ENCODE results near the gene WDR37.

The WDR37 gene

GRCh38 chr10:1177936-1178335 is 121.8 kb downstream of the WDR37 start:
- Histone ChIP-seq H2BK5ac (ENCODE audit: low read length) (no peak overlapping the region), H3K36me3 (replicated peaks in 1 of 2; ENCODE audit: control insufficient read depth in 2 of 2, insufficient read depth in 2 of 2, low read length in 2 of 2) (no peaks in the 10 kb centered on the region), H2AK5ac (ENCODE audit: low read depth, low read length) (no peak overlapping the region), H3K14ac (ENCODE audit: low read length) (no peak overlapping the region), H3K9me3 (replicated peaks in 1 of 2; ENCODE audit: control insufficient read depth in 2 of 2, insufficient read depth in 1 of 2, low read depth in 1 of 2, low read length in 2 of 2) (no peaks in the 10 kb centered on the region), H2AFZ (ENCODE audit: low read length) (no peak overlapping the region), H3K4me1 (ENCODE audit: control insufficient read depth in 2 of 2, insufficient read depth in 1 of 2, low read depth in 1 of 2, low read length in 2 of 2) (no peaks in the 10 kb centered on the region), H3K27ac (replicated peaks; ENCODE audit: low read length) (no peak overlapping the region), H4K91ac (ENCODE audit: low read depth, low read length, poor library complexity) (no peak overlapping the region), H3K27me3 (ENCODE audit: control insufficient read depth in 3 of 3, insufficient read depth in 3 of 3, low read depth in 1 of 3, low read length in 3 of 3) (peaks cover 0 to 3% (median 0%) of the 10 kb centered on the region in 3 experiments), H3K79me1 (ENCODE audit: low read depth, low read length) (no peaks in the 10 kb centered on the region), H3K4me2 (ENCODE audit: insufficient read depth, low read length, poor library complexity, severe bottlenecking) (no peak overlapping the region), H3K9ac (ENCODE audit: low read depth, low read length, poor library complexity) (no peak overlapping the region), H2BK15ac (ENCODE audit: low read length) (no peak overlapping the region), H3K4ac (ENCODE audit: low read length) (no peak overlapping the region), H3K23ac (ENCODE audit: low read depth, low read length, poor library complexity) (no peak overlapping the region), H4K8ac (ENCODE audit: low read depth, low read length) (no peak overlapping the region), H3K18ac (ENCODE audit: low read length) (no peak overlapping the region), H3K4me3 (ENCODE audit: low read length in 2 of 2) (no peak overlapping the region), H2BK120ac (ENCODE audit: low read depth, low read length) (no peak overlapping the region), H2BK12ac (ENCODE audit: low read length) (no peak overlapping the region)
- WGBS, 2 donors (ENCODE audit: extremely low coverage in 2 of 2, insufficient read length in 2 of 2, insufficient replicate concordance in 1 of 2), result no CpG with 5 or more reads among the region's 9 CpGs
- no peak for DNase-seq (ENCODE audit: low spot score)

GRCh38 chr10:1178506-1178905 is 122.3 kb downstream of the WDR37 start:
- peaks cover 0 to 8% (median 0%) of the 10 kb centered on the region in 3 experiments for H3K27me3 ChIP-seq (ENCODE audit: control insufficient read depth in 3 of 3, insufficient read depth in 3 of 3, low read depth in 1 of 3, low read length in 3 of 3)
- H3K36me3 ChIP-seq (replicated peaks in 1 of 2; ENCODE audit: control insufficient read depth in 2 of 2, insufficient read depth in 2 of 2, low read length in 2 of 2), result no peaks in the 10 kb centered on the region
- no peaks in the 10 kb centered on the region for H3K4me1 ChIP-seq (ENCODE audit: control insufficient read depth in 2 of 2, insufficient read depth in 1 of 2, low read depth in 1 of 2, low read length in 2 of 2)
- no peak overlapping the region for H2AFZ ChIP-seq (ENCODE audit: low read length)
- H3K4me3 ChIP-seq (ENCODE audit: low read length in 2 of 2), result no peak overlapping the region
- no peak overlapping the region for H2BK120ac ChIP-seq (ENCODE audit: low read depth, low read length)
- H3K9me3 ChIP-seq (replicated peaks in 1 of 2; ENCODE audit: control insufficient read depth in 2 of 2, insufficient read depth in 1 of 2, low read depth in 1 of 2, low read length in 2 of 2), result no peaks in the 10 kb centered on the region
- H3K4ac ChIP-seq (ENCODE audit: low read length), result peak overlapping the region; percentile 28
- H3K14ac ChIP-seq (ENCODE audit: low read length), result no peak overlapping the region
- H2AK5ac ChIP-seq (ENCODE audit: low read depth, low read length), result peak overlapping the region; percentile 26
- WGBS, 2 donors (ENCODE audit: extremely low coverage in 2 of 2, insufficient read length in 2 of 2, insufficient replicate concordance in 1 of 2), result no CpG with 5 or more reads among the region's 16 CpGs
- no peak overlapping the region for H2BK12ac ChIP-seq (ENCODE audit: low read length)
- H2BK5ac ChIP-seq (ENCODE audit: low read length), result no peak overlapping the region
- no peak overlapping the region for H3K9ac ChIP-seq (ENCODE audit: low read depth, low read length, poor library complexity)
- no peak overlapping the region for H3K4me2 ChIP-seq (ENCODE audit: insufficient read depth, low read length, poor library complexity, severe bottlenecking)
- peak overlapping the region; percentile 79 for H3K18ac ChIP-seq (ENCODE audit: low read length)
- H4K8ac ChIP-seq (ENCODE audit: low read depth, low read length), result no peak overlapping the region
- H3K27ac ChIP-seq (replicated peaks; ENCODE audit: low read length), result no peak overlapping the region
- H4K91ac ChIP-seq (ENCODE audit: low read depth, low read length, poor library complexity), result no peak overlapping the region
- H2BK15ac ChIP-seq (ENCODE audit: low read length), result peak overlapping the region; percentile 46
- no peak overlapping the region for H3K23ac ChIP-seq (ENCODE audit: low read depth, low read length, poor library complexity)
- no peak for DNase-seq (ENCODE audit: low spot score)
- H3K79me1 ChIP-seq (ENCODE audit: low read depth, low read length), result no peaks in the 10 kb centered on the region

- Histone ChIP-seq H2AK5ac (ENCODE audit: low read depth, low read length) (peak overlapping the region; percentile 40), H2BK12ac (ENCODE audit: low read length) (no peak overlapping the region), H3K14ac (ENCODE audit: low read length) (peak overlapping the region; percentile 12), H3K27ac (replicated peaks; ENCODE audit: low read length) (no peak overlapping the region), H2BK15ac (ENCODE audit: low read length) (no peak overlapping the region), H3K4ac (ENCODE audit: low read length) (no peak overlapping the region), H3K4me1 (ENCODE audit: control insufficient read depth in 2 of 2, insufficient read depth in 1 of 2, low read depth in 1 of 2, low read length in 2 of 2) (no peaks in the 10 kb centered on the region), H2BK120ac (ENCODE audit: low read depth, low read length) (no peak overlapping the region), H4K91ac (ENCODE audit: low read depth, low read length, poor library complexity) (no peak overlapping the region), H2AFZ (ENCODE audit: low read length) (no peak overlapping the region), H3K4me2 (ENCODE audit: insufficient read depth, low read length, poor library complexity, severe bottlenecking) (no peak overlapping the region), H4K8ac (ENCODE audit: low read depth, low read length) (no peak overlapping the region), H3K9ac (ENCODE audit: low read depth, low read length, poor library complexity) (no peak overlapping the region), H2BK5ac (ENCODE audit: low read length) (no peak overlapping the region), H3K27me3 (ENCODE audit: control insufficient read depth in 3 of 3, insufficient read depth in 3 of 3, low read depth in 1 of 3, low read length in 3 of 3) (peaks cover 0 to 16% (median 0%) of the 10 kb centered on the region in 3 experiments), H3K18ac (ENCODE audit: low read length) (peak overlapping the region; percentile 41), H3K23ac (ENCODE audit: low read depth, low read length, poor library complexity) (peak overlapping the region; percentile 10), H3K79me1 (ENCODE audit: low read depth, low read length) (no peaks in the 10 kb centered on the region), H3K9me3 (replicated peaks in 1 of 2; ENCODE audit: control insufficient read depth in 2 of 2, insufficient read depth in 1 of 2, low read depth in 1 of 2, low read length in 2 of 2) (no peaks in the 10 kb centered on the region), H3K4me3 (ENCODE audit: low read length in 2 of 2) (no peak overlapping the region), H3K36me3 (replicated peaks in 1 of 2; ENCODE audit: control insufficient read depth in 2 of 2, insufficient read depth in 2 of 2, low read length in 2 of 2) (no peaks in the 10 kb centered on the region)
- no peak for DNase-seq (ENCODE audit: low spot score)
- WGBS, 2 donors (ENCODE audit: extremely low coverage in 2 of 2, insufficient read length in 2 of 2, insufficient replicate concordance in 1 of 2), result no CpG with 5 or more reads among the region's 20 CpGs
These were observed 123.3 kb downstream of the WDR37 start for GRCh38 chr10:1179346-1180070.

- no peaks in the 10 kb centered on the region for H3K79me1 ChIP-seq (ENCODE audit: low read depth, low read length)
- no peak overlapping the region for H2BK5ac ChIP-seq (ENCODE audit: low read length)
- no peak overlapping the region for H3K4ac ChIP-seq (ENCODE audit: low read length)
- H2AFZ ChIP-seq (ENCODE audit: low read length), result no peak overlapping the region
- no peak overlapping the region for H2BK12ac ChIP-seq (ENCODE audit: low read length)
- H3K4me1 ChIP-seq (ENCODE audit: control insufficient read depth in 2 of 2, insufficient read depth in 1 of 2, low read depth in 1 of 2, low read length in 2 of 2), result no peaks in the 10 kb centered on the region
- peak overlapping the region; percentile 41 for H3K18ac ChIP-seq (ENCODE audit: low read length)
- H2BK15ac ChIP-seq (ENCODE audit: low read length), result no peak overlapping the region
- no peak overlapping the region for H3K4me3 ChIP-seq (ENCODE audit: low read length in 2 of 2)
- H2BK120ac ChIP-seq (ENCODE audit: low read depth, low read length), result no peak overlapping the region
- no peak overlapping the region for H3K27ac ChIP-seq (replicated peaks; ENCODE audit: low read length)
- H3K9ac ChIP-seq (ENCODE audit: low read depth, low read length, poor library complexity), result no peak overlapping the region
- no CpG with 5 or more reads among the region's 16 CpGs for whole genome bisulfite sequencing, 2 donors (ENCODE audit: extremely low coverage in 2 of 2, insufficient read length in 2 of 2, insufficient replicate concordance in 1 of 2)
- no peak overlapping the region for H3K4me2 ChIP-seq (ENCODE audit: insufficient read depth, low read length, poor library complexity, severe bottlenecking)
- no peak overlapping the region for H4K91ac ChIP-seq (ENCODE audit: low read depth, low read length, poor library complexity)
- no peaks in the 10 kb centered on the region for H3K9me3 ChIP-seq (replicated peaks in 1 of 2; ENCODE audit: control insufficient read depth in 2 of 2, insufficient read depth in 1 of 2, low read depth in 1 of 2, low read length in 2 of 2)
- H3K27me3 ChIP-seq (ENCODE audit: control insufficient read depth in 3 of 3, insufficient read depth in 3 of 3, low read depth in 1 of 3, low read length in 3 of 3), result peaks cover 0 to 16% (median 0%) of the 10 kb centered on the region in 3 experiments
- no peaks in the 10 kb centered on the region for H3K36me3 ChIP-seq (replicated peaks in 1 of 2; ENCODE audit: control insufficient read depth in 2 of 2, insufficient read depth in 2 of 2, low read length in 2 of 2)
- DNase-seq (ENCODE audit: low spot score), result no peak
- H3K23ac ChIP-seq (ENCODE audit: low read depth, low read length, poor library complexity), result no peak overlapping the region
- peak overlapping the region; percentile 75 for H3K14ac ChIP-seq (ENCODE audit: low read length)
- H2AK5ac ChIP-seq (ENCODE audit: low read depth, low read length), result peak overlapping the region; percentile 73
- H4K8ac ChIP-seq (ENCODE audit: low read depth, low read length), result no peak overlapping the region
These were observed 124.0 kb downstream of the WDR37 start for GRCh38 chr10:1180071-1180730.
